ENCODE results near the gene DDIT4. TPM values are rescaled to one million over a fixed set of nuclear protein-coding genes. Genes with fewer than 3 reads are reported as not detected.

Gene DDIT4
- total and polyA plus RNA-seq, 9 of the 15 experiments (the other 6 are each of a cell fraction or from before 2014, with no cell fraction given) = 8.2 to 675 (median 159) TPM

- no TSS peak for BruUV-seq (replicated peaks)
- peak overlapping the region; percentile 94 for H3K27ac ChIP-seq (ENCODE audit: extremely low read depth, low read depth, low read length)
- no peaks in the 10 kb centered on the region for H3K9me3 ChIP-seq (replicated peaks; ENCODE audit: control insufficient read depth, insufficient read depth, low read depth, low read length)
- in situ Hi-C loops (cut with MboI) = no loop called here
- POLR2A ChIA-PET = interaction anchor here (0.6 to 15.0 kb wide), 12 partner anchors 10 to 399 kb away, joined by 3 to 277 read pairs (median 5); partner anchors contain the start of gene DDIT4
- intact Hi-C loops (cut with micrococcal nuclease) = loop anchor here (2.0 kb wide), 1 partner anchor 15 kb away; no protein-coding TSS in a partner anchor
- H3K4me2 ChIP-seq (ENCODE audit: insufficient read depth, low read length) = peak overlapping the region; percentile 87
- no peaks in the 10 kb centered on the region for H4K20me1 ChIP-seq (replicated peaks; ENCODE audit: control insufficient read depth, insufficient read depth, low read length)
- H2AFZ ChIP-seq (ENCODE audit: low read depth, low read length) = peak overlapping the region; percentile 96; the same call in 1 of the 2 replicates
- CTCF ChIA-PET (ENCODE audit: low intra/inter-chr PET ratio) = no interaction called here
- H3K36me3 ChIP-seq (ENCODE audit: control insufficient read depth, insufficient read depth, low read length) = no peaks in the 10 kb centered on the region
- H3K79me2 ChIP-seq (ENCODE audit: control insufficient read depth, insufficient read depth, low read length) = no peaks in the 10 kb centered on the region
- 64% methylated on average over 5 of the region's 5 CpGs for WGBS (ENCODE audit: insufficient coverage, low coverage, missing lambda C conversion rate)
- FAIRE-seq = no peak
- ATAC-seq = no peak
- peak; percentile 70; the same call in 1 of the 2 replicates for TF ChIP-seq ZNF589 (CRISPR knock-in tag; IDR thresholded peaks at IDR 0.05; ENCODE audit: low read depth)
- TF ChIP-seq PKNOX1 (IDR thresholded peaks at IDR 0.05) = 0 out of 2 replicates have a peak, but pooled peaks have one; percentile 0
- peak; percentile 24; the same call in 1 of the 2 replicates for TF ChIP-seq MYC (IDR thresholded peaks at IDR 0.05; ENCODE audit: low read depth, low read length)
- TF ChIP-seq MYC (CRISPR knock-in tag; IDR thresholded peaks at IDR 0.05; ENCODE audit: borderline replicate concordance, low read depth) = no peak
- no peak for TF ChIP-seq DLX4 (CRISPR knock-in tag; IDR thresholded peaks at IDR 0.05)
- TF ChIP-seq PTTG1 (tag; IDR thresholded peaks at IDR 0.05; ENCODE audit: low read depth) = no peak
- 0 out of 4 replicates have a peak, but pooled peaks of 1 of the 2 experiments have one; percentile 11 for TF ChIP-seq RAD21 (CRISPR knock-in tag; conservative IDR thresholded peaks at IDR 0.05 in 1 of 2, IDR thresholded peaks at IDR 0.05 in 1 of 2)
- TF ChIP-seq ZBTB17 (CRISPR knock-in tag; IDR thresholded peaks at IDR 0.05) = no peak
- TF ChIP-seq THRB (CRISPR knock-in tag; conservative IDR thresholded peaks at IDR 0.05) = no peak
- TF ChIP-seq ZNF444 (CRISPR knock-in tag; IDR thresholded peaks at IDR 0.05) = no peak
- TF ChIP-seq GMEB1 (CRISPR knock-in tag; IDR thresholded peaks at IDR 0.05) = 0 out of 2 replicates have a peak, but pooled peaks have one; percentile 7
- no peak for TF ChIP-seq TRIM28 (IDR thresholded peaks at IDR 0.05)
- H3K9ac ChIP-seq (ENCODE audit: insufficient read depth in 1 of 2, low read depth in 2 of 2, low read length in 2 of 2) = peak overlapping the region; percentile 40 to 79; a peak in 1 of 4 replicates
- no peaks in the 10 kb centered on the region for H3K27me3 ChIP-seq (ENCODE audit: control insufficient read depth in 2 of 2, insufficient read depth in 2 of 2, low read length in 2 of 2)
- peak in 1 of 4 experiments; percentile 12 for DNase-seq (ENCODE audit: extremely low read depth in 1 of 4, low spot score in 3 of 4)
- peaks cover 50 to 54% of the 10 kb centered on the region in 2 experiments for H3K4me1 ChIP-seq (replicated peaks in 1 of 2; ENCODE audit: control insufficient read depth in 2 of 2, insufficient read depth in 2 of 2, low read length in 2 of 2)
- no peak overlapping the region for H3K4me3 ChIP-seq
- no peaks in the 10 kb centered on the region for H3K9me1 ChIP-seq (ENCODE audit: control insufficient read depth, insufficient read depth, low read length)
Measured at GRCh38 chr10:72259491-72260238, 14.1 kb upstream of the DDIT4 start.
